ENCODE results near the gene ZNF784.

ZNF784 gene

DNA sequence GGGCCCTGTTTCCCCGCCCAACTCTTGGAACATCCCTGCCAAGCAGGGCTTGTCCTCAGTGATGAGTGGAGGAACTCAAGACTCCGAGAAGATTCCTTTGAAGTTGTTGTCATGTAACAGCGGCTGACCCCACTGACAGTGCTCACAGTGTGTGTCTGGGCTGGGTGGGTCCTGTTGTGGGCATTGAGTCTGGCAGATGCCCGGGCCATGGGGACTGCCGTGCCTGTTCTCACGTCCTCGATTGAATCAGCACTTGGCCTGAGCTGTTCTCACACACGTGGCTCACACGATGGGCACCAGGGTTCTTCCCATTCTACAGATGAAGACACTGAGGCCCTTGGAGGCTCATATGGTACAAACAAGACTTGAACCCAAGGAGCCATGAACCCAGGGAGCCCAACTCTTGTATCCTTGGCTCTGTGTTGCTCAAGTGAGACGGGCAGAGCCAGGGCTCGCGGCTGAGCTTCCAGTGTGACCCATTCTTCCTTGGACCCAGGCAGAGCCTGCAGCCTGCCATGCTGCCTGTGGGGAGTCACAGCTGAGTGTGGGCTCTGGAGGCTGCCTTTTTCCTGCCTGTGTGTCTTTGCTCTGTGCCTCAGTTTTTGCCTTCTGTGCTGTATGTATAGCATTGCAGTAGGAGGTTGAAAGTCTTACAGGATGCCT lies 42.1 kb upstream of the ZNF784 start:
- Histone ChIP-seq H3K27me3 (ENCODE audit: control insufficient read depth, insufficient read depth, low read length) (no peaks in the 10 kb centered on the region), H3K9ac (ENCODE audit: low read length) (no peak overlapping the region), H3K4me1 (ENCODE audit: control insufficient read depth, insufficient read depth, low read length) (peaks cover 23% of the 10 kb centered on the region), H3K36me3 (ENCODE audit: control insufficient read depth, insufficient read depth, low read length) (peaks cover 39% of the 10 kb centered on the region), H3K9me3 (ENCODE audit: control insufficient read depth, low read length) (no peaks in the 10 kb centered on the region), H3K4me3 (ENCODE audit: low read length) (no peak overlapping the region)

DNA sequence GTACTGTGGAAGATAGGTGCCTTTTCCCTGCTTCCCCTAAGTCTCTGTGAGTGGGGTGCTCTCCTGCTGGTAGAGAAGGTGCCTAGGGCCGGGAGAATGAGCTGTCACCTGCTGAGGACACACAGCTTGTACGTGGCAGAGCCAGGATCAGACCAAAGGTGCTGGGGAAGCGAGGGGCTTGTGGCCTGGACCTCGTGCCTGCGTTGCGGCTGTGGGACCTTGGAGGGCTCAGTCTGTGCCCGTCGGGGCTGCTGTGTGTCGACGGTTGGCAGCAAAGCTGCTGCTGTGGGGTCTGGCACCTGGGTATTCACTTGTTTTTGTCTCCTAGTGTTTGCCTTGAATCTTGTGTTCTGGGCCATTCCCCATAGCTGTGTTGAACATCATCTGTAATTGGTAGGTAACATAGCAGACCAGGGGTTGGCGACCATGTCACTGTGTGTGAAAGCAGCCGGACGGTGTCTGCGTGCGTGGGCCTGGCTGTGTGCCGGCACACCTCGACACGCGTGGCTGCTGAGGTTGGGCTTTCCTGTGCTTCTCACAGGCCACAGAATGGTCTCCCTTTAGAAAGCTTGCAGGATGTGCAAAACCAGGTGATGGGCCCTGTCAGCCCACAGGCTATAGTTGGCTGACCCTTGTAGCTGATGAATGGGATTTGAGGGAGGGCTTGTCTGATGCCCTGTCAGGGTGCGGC lies 39.6 kb upstream of the ZNF784 start:
- H3K36me3 ChIP-seq (ENCODE audit: control insufficient read depth, insufficient read depth, low read length), result peaks cover 43% of the 10 kb centered on the region
- H3K9ac ChIP-seq (ENCODE audit: low read length), result no peak overlapping the region
- H3K9me3 ChIP-seq (ENCODE audit: control insufficient read depth, low read length), result no peaks in the 10 kb centered on the region
- H3K27me3 ChIP-seq (ENCODE audit: control insufficient read depth, insufficient read depth, low read length), result no peaks in the 10 kb centered on the region
- H3K4me3 ChIP-seq (ENCODE audit: low read length), result no peak overlapping the region
- peaks cover 23% of the 10 kb centered on the region for H3K4me1 ChIP-seq (ENCODE audit: control insufficient read depth, insufficient read depth, low read length)

GRCh38 chr19:55661826-55662225 lies 37.5 kb upstream of the ZNF784 start:
- Histone ChIP-seq H3K36me3 (ENCODE audit: control insufficient read depth, insufficient read depth, low read length) (peaks cover 33% of the 10 kb centered on the region), H3K9ac (ENCODE audit: low read length) (no peak overlapping the region), H3K4me1 (ENCODE audit: control insufficient read depth, insufficient read depth, low read length) (peaks cover 24% of the 10 kb centered on the region), H3K4me3 (ENCODE audit: low read length) (no peak overlapping the region), H3K9me3 (ENCODE audit: control insufficient read depth, low read length) (no peaks in the 10 kb centered on the region), H3K27me3 (ENCODE audit: control insufficient read depth, insufficient read depth, low read length) (no peaks in the 10 kb centered on the region)

- H3K4me1 ChIP-seq (ENCODE audit: control insufficient read depth, insufficient read depth, low read length), result peaks cover 29% of the 10 kb centered on the region
- no peaks in the 10 kb centered on the region for H3K27me3 ChIP-seq (ENCODE audit: control insufficient read depth, insufficient read depth, low read length)
- H3K36me3 ChIP-seq (ENCODE audit: control insufficient read depth, insufficient read depth, low read length), result peaks cover 25% of the 10 kb centered on the region
- H3K9ac ChIP-seq (ENCODE audit: low read length), result no peak overlapping the region
- H3K4me3 ChIP-seq (ENCODE audit: low read length), result no peak overlapping the region
- H3K9me3 ChIP-seq (ENCODE audit: control insufficient read depth, low read length), result no peaks in the 10 kb centered on the region
These were observed 36.6 kb upstream of the ZNF784 start for GRCh38 chr19:55660991-55661390.

- Histone ChIP-seq H3K9me3 (ENCODE audit: control insufficient read depth, low read length) (no peaks in the 10 kb centered on the region), H3K36me3 (ENCODE audit: control insufficient read depth, insufficient read depth, low read length) (peaks cover 23% of the 10 kb centered on the region), H3K9ac (ENCODE audit: low read length) (no peak overlapping the region), H3K27me3 (ENCODE audit: control insufficient read depth, insufficient read depth, low read length) (no peaks in the 10 kb centered on the region), H3K4me1 (ENCODE audit: control insufficient read depth, insufficient read depth, low read length) (peaks cover 34% of the 10 kb centered on the region), H3K4me3 (ENCODE audit: low read length) (no peak overlapping the region)
These were observed 36.0 kb upstream of the ZNF784 start for GRCh38 chr19:55660404-55660803.

GRCh38 chr19:55659822-55660221 lies 35.5 kb upstream of the ZNF784 start:
- no peak overlapping the region for H3K4me3 ChIP-seq (ENCODE audit: low read length)
- H3K4me1 ChIP-seq (ENCODE audit: control insufficient read depth, insufficient read depth, low read length), result peaks cover 34% of the 10 kb centered on the region
- H3K9ac ChIP-seq (ENCODE audit: low read length), result no peak overlapping the region
- H3K36me3 ChIP-seq (ENCODE audit: control insufficient read depth, insufficient read depth, low read length), result peaks cover 23% of the 10 kb centered on the region
- no peaks in the 10 kb centered on the region for H3K9me3 ChIP-seq (ENCODE audit: control insufficient read depth, low read length)
- no peaks in the 10 kb centered on the region for H3K27me3 ChIP-seq (ENCODE audit: control insufficient read depth, insufficient read depth, low read length)

GRCh38 chr19:55658846-55659459 lies 34.6 kb upstream of the ZNF784 start:
- Histone ChIP-seq H3K36me3 (ENCODE audit: control insufficient read depth, insufficient read depth, low read length) (peaks cover 22% of the 10 kb centered on the region), H3K9me3 (ENCODE audit: control insufficient read depth, low read length) (no peaks in the 10 kb centered on the region), H3K27me3 (ENCODE audit: control insufficient read depth, insufficient read depth, low read length) (no peaks in the 10 kb centered on the region), H3K9ac (ENCODE audit: low read length) (no peak overlapping the region), H3K4me1 (ENCODE audit: control insufficient read depth, insufficient read depth, low read length) (peaks cover 34% of the 10 kb centered on the region), H3K4me3 (ENCODE audit: low read length) (no peak overlapping the region)

- H3K4me1 ChIP-seq (ENCODE audit: control insufficient read depth, insufficient read depth, low read length), result peaks cover 34% of the 10 kb centered on the region
- peak overlapping the region; percentile 16 for H3K4me3 ChIP-seq (ENCODE audit: low read length)
- no peaks in the 10 kb centered on the region for H3K27me3 ChIP-seq (ENCODE audit: control insufficient read depth, insufficient read depth, low read length)
- H3K9me3 ChIP-seq (ENCODE audit: control insufficient read depth, low read length), result no peaks in the 10 kb centered on the region
- H3K36me3 ChIP-seq (ENCODE audit: control insufficient read depth, insufficient read depth, low read length), result peaks cover 9% of the 10 kb centered on the region
- H3K9ac ChIP-seq (ENCODE audit: low read length), result peak overlapping the region; percentile 78
These were observed 32.8 kb upstream of the ZNF784 start for GRCh38 chr19:55656988-55657747.

DNA sequence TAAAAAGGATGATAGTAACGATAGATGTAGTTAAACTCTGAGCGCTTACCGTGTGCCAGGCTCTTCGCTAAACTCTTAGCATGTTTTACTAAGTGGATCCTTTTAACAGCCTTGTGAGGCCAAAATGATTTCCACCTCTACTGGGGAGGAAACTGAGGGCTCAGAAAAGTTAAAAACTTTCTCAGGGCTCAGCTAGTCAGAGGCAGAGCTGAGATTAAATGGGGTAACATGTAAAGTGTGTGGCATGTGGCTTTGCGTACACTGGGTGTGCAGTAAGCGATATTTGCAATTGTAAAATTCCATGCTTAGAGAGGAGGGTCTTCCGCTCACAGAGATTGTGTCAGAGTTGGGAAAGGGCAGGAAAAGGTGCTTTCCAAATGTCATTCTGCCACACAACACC lies 32.2 kb upstream of the ZNF784 start:
- H3K4me3 ChIP-seq (ENCODE audit: low read length), result peak overlapping the region; percentile 16
- H3K4me1 ChIP-seq (ENCODE audit: control insufficient read depth, insufficient read depth, low read length), result peaks cover 34% of the 10 kb centered on the region
- H3K9me3 ChIP-seq (ENCODE audit: control insufficient read depth, low read length), result no peaks in the 10 kb centered on the region
- peak overlapping the region; percentile 78 for H3K9ac ChIP-seq (ENCODE audit: low read length)
- H3K36me3 ChIP-seq (ENCODE audit: control insufficient read depth, insufficient read depth, low read length), result peaks cover 9% of the 10 kb centered on the region
- H3K27me3 ChIP-seq (ENCODE audit: control insufficient read depth, insufficient read depth, low read length), result no peaks in the 10 kb centered on the region

- peak overlapping the region; percentile 92 for H3K4me3 ChIP-seq (ENCODE audit: low read length)
- H3K4me1 ChIP-seq (ENCODE audit: control insufficient read depth, insufficient read depth, low read length), result peaks cover 34% of the 10 kb centered on the region
These were observed 31.3 kb upstream of the ZNF784 start for GRCh38 chr19:55655648-55656040.

DNA sequence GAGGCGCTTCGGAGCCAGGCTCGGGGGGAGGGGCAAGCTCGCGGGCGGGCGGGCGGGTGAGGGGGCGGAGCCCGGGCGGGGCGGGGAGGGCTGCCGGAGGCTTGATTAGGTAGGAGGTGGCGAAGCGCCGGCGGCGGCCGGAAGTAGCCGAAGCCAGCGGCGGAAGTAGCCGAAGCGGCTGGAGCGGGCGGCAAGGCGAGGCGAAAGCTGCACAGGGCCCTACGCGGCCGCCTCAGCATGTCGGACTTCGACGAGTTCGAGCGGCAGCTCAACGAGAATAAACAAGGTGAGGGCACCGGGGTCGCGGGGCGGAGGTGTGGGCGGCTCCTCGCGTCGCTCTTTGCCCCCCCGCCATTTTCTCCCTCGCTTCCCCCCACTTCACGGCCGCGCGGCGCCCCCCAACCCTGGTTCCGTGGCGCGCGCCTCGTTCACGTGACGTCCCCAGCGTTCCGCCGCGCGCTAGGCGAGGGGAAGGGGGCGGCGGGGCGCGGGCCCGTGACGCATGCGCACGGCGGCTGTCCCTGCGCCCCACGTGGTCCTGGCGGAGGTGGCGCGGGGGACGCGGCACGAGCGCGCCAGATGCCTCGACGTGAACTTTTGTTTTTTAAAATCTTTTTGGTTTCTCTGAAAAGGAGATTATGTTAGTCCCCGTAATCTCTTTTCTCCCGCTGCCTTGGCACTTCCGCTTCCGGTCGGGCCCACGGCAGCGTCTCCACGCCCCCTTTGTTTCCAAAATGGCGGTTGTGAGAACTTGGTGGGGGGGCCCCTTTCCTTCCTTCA lies 30.7 kb upstream of the ZNF784 start, which contains the start of gene U2AF2:
Gene U2AF2, plus strand, starts transcription at position 168 of the 780 bp plus-strand sequence. Its CDS starts 70 bp downstream, at position 238.
- H3K9ac ChIP-seq (ENCODE audit: low read length), result peak within 1 kb of the TSS; percentile 78
- H3K4me1 ChIP-seq (ENCODE audit: control insufficient read depth, insufficient read depth, low read length), result peaks cover 34% of the 10 kb centered on the region
- peak within 1 kb of the TSS; percentile 92 for H3K4me3 ChIP-seq (ENCODE audit: low read length)

More at GRCh38 chr19:55655648-55656040, 31.3 kb upstream of the ZNF784 start:
- H3K36me3 ChIP-seq (ENCODE audit: control insufficient read depth, insufficient read depth, low read length), result peaks cover 6% of the 10 kb centered on the region
- H3K9ac ChIP-seq (ENCODE audit: low read length), result peak overlapping the region; percentile 78
- no peaks in the 10 kb centered on the region for H3K9me3 ChIP-seq (ENCODE audit: control insufficient read depth, low read length)
- H3K27me3 ChIP-seq (ENCODE audit: control insufficient read depth, insufficient read depth, low read length), result no peaks in the 10 kb centered on the region

More for the DNA sequence above, 30.7 kb upstream of the ZNF784 start, which contains the start of gene U2AF2:
- peaks cover under 1% of the 10 kb centered on the region for H3K36me3 ChIP-seq (ENCODE audit: control insufficient read depth, insufficient read depth, low read length)
- H3K9me3 ChIP-seq (ENCODE audit: control insufficient read depth, low read length), result no peaks in the 10 kb centered on the region
- no peaks in the 10 kb centered on the region for H3K27me3 ChIP-seq (ENCODE audit: control insufficient read depth, insufficient read depth, low read length)
